ENCODE data around the gene LRRK1.

LRRK1 gene

GRCh38 chr15:100929641-100930042, 10.5 kb downstream of the LRRK1 start:
- H3K36me3 Mint-ChIP-seq (ENCODE audit: low read depth) = no peaks in the 10 kb centered on the region
- H3K27me3 Mint-ChIP-seq (ENCODE audit: low read depth) = peaks cover 3% of the 10 kb centered on the region
- H3K9me3 Mint-ChIP-seq = no peaks in the 10 kb centered on the region
- no peak overlapping the region for H3K27ac Mint-ChIP-seq
- no peak overlapping the region for H3K4me3 Mint-ChIP-seq
- peaks cover 2% of the 10 kb centered on the region for H3K4me1 Mint-ChIP-seq (ENCODE audit: low read depth)

GRCh38 chr15:100930306-100930848, 11.2 kb downstream of the LRRK1 start:
- Mint-ChIP-seq H3K36me3 (ENCODE audit: low read depth) (no peaks in the 10 kb centered on the region), H3K27ac (no peak overlapping the region), H3K27me3 (ENCODE audit: low read depth) (peaks cover 7% of the 10 kb centered on the region), H3K9me3 (no peaks in the 10 kb centered on the region), H3K4me1 (ENCODE audit: low read depth) (peaks cover 2% of the 10 kb centered on the region), H3K4me3 (no peak overlapping the region)

- Mint-ChIP-seq H3K27me3 (ENCODE audit: low read depth) (peaks cover 5% of the 10 kb centered on the region), H3K36me3 (ENCODE audit: low read depth) (no peaks in the 10 kb centered on the region), H3K27ac (no peak overlapping the region), H3K4me1 (ENCODE audit: low read depth) (peaks cover 2% of the 10 kb centered on the region), H3K9me3 (no peaks in the 10 kb centered on the region), H3K4me3 (no peak overlapping the region)
These were observed 12.2 kb downstream of the LRRK1 start for GRCh38 chr15:100931143-100931890.

GRCh38 chr15:100932676-100933348, 13.7 kb downstream of the LRRK1 start:
- peaks cover 5% of the 10 kb centered on the region for H3K27me3 Mint-ChIP-seq (ENCODE audit: low read depth)
- H3K4me1 Mint-ChIP-seq (ENCODE audit: low read depth) = peaks cover 2% of the 10 kb centered on the region
- H3K4me3 Mint-ChIP-seq = no peak overlapping the region
- no peak overlapping the region for H3K27ac Mint-ChIP-seq
- no peaks in the 10 kb centered on the region for H3K36me3 Mint-ChIP-seq (ENCODE audit: low read depth)
- H3K9me3 Mint-ChIP-seq = no peaks in the 10 kb centered on the region

GRCh38 chr15:100934166-100934565, 15.0 kb downstream of the LRRK1 start:
- Mint-ChIP-seq H3K4me3 (no peak overlapping the region), H3K4me1 (ENCODE audit: low read depth) (peaks cover 2% of the 10 kb centered on the region), H3K27me3 (ENCODE audit: low read depth) (peaks cover 5% of the 10 kb centered on the region), H3K27ac (no peak overlapping the region), H3K36me3 (ENCODE audit: low read depth) (no peaks in the 10 kb centered on the region), H3K9me3 (no peaks in the 10 kb centered on the region)

- H3K27ac Mint-ChIP-seq = no peak overlapping the region
These were observed 15.6 kb downstream of the LRRK1 start for GRCh38 chr15:100934726-100935125.

GRCh38 chr15:100937171-100937570, 18.0 kb downstream of the LRRK1 start:
- Mint-ChIP-seq H3K4me3 (no peak overlapping the region), H3K36me3 (ENCODE audit: low read depth) (no peaks in the 10 kb centered on the region), H3K27me3 (ENCODE audit: low read depth) (peaks cover 5% of the 10 kb centered on the region), H3K9me3 (no peaks in the 10 kb centered on the region), H3K4me1 (ENCODE audit: low read depth) (peaks cover 2% of the 10 kb centered on the region), H3K27ac (no peak overlapping the region)

More at GRCh38 chr15:100934726-100935125, 15.6 kb downstream of the LRRK1 start:
- H3K4me1 Mint-ChIP-seq (ENCODE audit: low read depth) = peaks cover 2% of the 10 kb centered on the region
- no peaks in the 10 kb centered on the region for H3K9me3 Mint-ChIP-seq
- H3K27me3 Mint-ChIP-seq (ENCODE audit: low read depth) = peaks cover 5% of the 10 kb centered on the region
- H3K36me3 Mint-ChIP-seq (ENCODE audit: low read depth) = no peaks in the 10 kb centered on the region
- no peak overlapping the region for H3K4me3 Mint-ChIP-seq

- Mint-ChIP-seq H3K4me3 (no peak overlapping the region), H3K27me3 (ENCODE audit: low read depth) (peaks cover 5% of the 10 kb centered on the region), H3K9me3 (no peaks in the 10 kb centered on the region), H3K4me1 (ENCODE audit: low read depth) (no peaks in the 10 kb centered on the region), H3K36me3 (ENCODE audit: low read depth) (no peaks in the 10 kb centered on the region), H3K27ac (no peak overlapping the region)
These were observed 20.6 kb downstream of the LRRK1 start for GRCh38 chr15:100939791-100940190.

GRCh38 chr15:100940767-100941379, 21.7 kb downstream of the LRRK1 start:
- no peaks in the 10 kb centered on the region for H3K9me3 Mint-ChIP-seq
- H3K27ac Mint-ChIP-seq = no peak overlapping the region
- H3K4me1 Mint-ChIP-seq (ENCODE audit: low read depth) = no peaks in the 10 kb centered on the region
- no peak overlapping the region for H3K4me3 Mint-ChIP-seq
- no peaks in the 10 kb centered on the region for H3K36me3 Mint-ChIP-seq (ENCODE audit: low read depth)
- no peaks in the 10 kb centered on the region for H3K27me3 Mint-ChIP-seq (ENCODE audit: low read depth)

- no peaks in the 10 kb centered on the region for H3K27me3 Mint-ChIP-seq (ENCODE audit: low read depth)
- H3K36me3 Mint-ChIP-seq (ENCODE audit: low read depth) = no peaks in the 10 kb centered on the region
- no peaks in the 10 kb centered on the region for H3K9me3 Mint-ChIP-seq
- no peaks in the 10 kb centered on the region for H3K4me1 Mint-ChIP-seq (ENCODE audit: low read depth)
- no peak overlapping the region for H3K4me3 Mint-ChIP-seq
- H3K27ac Mint-ChIP-seq = no peak overlapping the region
These were observed 22.4 kb downstream of the LRRK1 start for GRCh38 chr15:100941536-100941935.

GRCh38 chr15:100942656-100943425, 23.7 kb downstream of the LRRK1 start:
- no peaks in the 10 kb centered on the region for H3K4me1 Mint-ChIP-seq (ENCODE audit: low read depth)
- peaks cover 4% of the 10 kb centered on the region for H3K27me3 Mint-ChIP-seq (ENCODE audit: low read depth)
- H3K36me3 Mint-ChIP-seq (ENCODE audit: low read depth) = no peaks in the 10 kb centered on the region
- H3K27ac Mint-ChIP-seq = no peak overlapping the region
- H3K9me3 Mint-ChIP-seq = no peaks in the 10 kb centered on the region
- no peak overlapping the region for H3K4me3 Mint-ChIP-seq

- Mint-ChIP-seq H3K4me3 (no peak overlapping the region), H3K9me3 (no peaks in the 10 kb centered on the region)
These were observed 25.2 kb downstream of the LRRK1 start for GRCh38 chr15:100944244-100944895.

GRCh38 chr15:100944986-100945385, 25.8 kb downstream of the LRRK1 start:
- no peaks in the 10 kb centered on the region for H3K4me1 Mint-ChIP-seq (ENCODE audit: low read depth)
- no peak overlapping the region for H3K27ac Mint-ChIP-seq
- no peaks in the 10 kb centered on the region for H3K9me3 Mint-ChIP-seq
- no peak overlapping the region for H3K4me3 Mint-ChIP-seq
- H3K27me3 Mint-ChIP-seq (ENCODE audit: low read depth) = peaks cover 9% of the 10 kb centered on the region
- H3K36me3 Mint-ChIP-seq (ENCODE audit: low read depth) = no peaks in the 10 kb centered on the region

More at GRCh38 chr15:100944244-100944895, 25.2 kb downstream of the LRRK1 start:
- Mint-ChIP-seq H3K27me3 (ENCODE audit: low read depth) (peaks cover 4% of the 10 kb centered on the region), H3K36me3 (ENCODE audit: low read depth) (no peaks in the 10 kb centered on the region), H3K4me1 (ENCODE audit: low read depth) (no peaks in the 10 kb centered on the region), H3K27ac (no peak overlapping the region)
